ENCODE data around the gene ATP5MC2. TPM values are rescaled to one million over a fixed set of nuclear protein-coding genes. Genes with fewer than 3 reads are reported as not detected.

ATP5MC2 gene
- total RNA-seq, result 100 to 1,000 TPM; 328 to 357 TPM

GRCh38 chr12:53675701-53676607 is at the start of gene ATP5MC2:
ATP5MC2 (minus strand) TSS chr12:53676083; CDS start chr12:53672614, 3,469 bp downstream.

GRCh38 chr12:53625946-53626701 is 49.8 kb downstream of the ATP5MC2 start, which contains the start of gene ATF7:
ATF7 (minus strand) TSS chr12:53626382; CDS start chr12:53601000, 25,382 bp downstream.

Other genes with a start within 250 kb of the ATP5MC2 start
- 100 to 1,000 TPM; 188 to 202 TPM for gene PRR13, start 234.3 kb downstream of the ATP5MC2 start, total RNA-seq
- gene PCBP2, start 224.0 kb downstream of the ATP5MC2 start, total RNA-seq, result 100 to 1,000 TPM; 919 to 946 TPM
- 10 to 100 TPM; 25.6 to 27.2 TPM for gene MAP3K12, start 176.6 kb downstream of the ATP5MC2 start, total RNA-seq
- gene TARBP2, start 174.8 kb downstream of the ATP5MC2 start, total RNA-seq, result 10 to 100 TPM; 32.7 to 35.0 TPM
- not detected for gene NPFF, start 168.6 kb downstream of the ATP5MC2 start, total RNA-seq
- 10 to 100 TPM; 27.9 to 29.8 TPM for gene ATF7, start 49.7 kb downstream of the ATP5MC2 start, total RNA-seq
- gene CALCOCO1, start 51.4 kb upstream of the ATP5MC2 start, total RNA-seq, result 10 to 100 TPM; 71.7 to 80.0 TPM
- not detected for gene CISTR, start 75.9 kb upstream of the ATP5MC2 start, total RNA-seq

All from activated naive CD4-positive, alpha-beta T cell treated with anti-CD3 and anti-CD28 coated beads, Interleukin-2, amount 10 ng/mL, durations not matched to agents 5 hours and 36 hours (primary cell).